SK-N-SH treated with all-trans-retinoic acid at 6 μM for 48 hours (cell line): ENCODE measurements around the gene SLC35B1.

Experiments
- ATAC-seq: fragments of 200-7000 bp; cut with Tn5 transposase; 3 replicates; pipeline ENCODE4 v1.9.1; 2020; ENCODE audit warnings: mild to moderate bottlenecking, moderate library complexity
- ARNTL ChIP-seq: fragments of 450-650 bp; formaldehyde crosslinking; IDR thresholded peaks from 2 replicates; pipeline ENCODE4 v1.5.0; 2020; ENCODE audit warnings: low read depth, mild to moderate bottlenecking, moderate library complexity, borderline replicate concordance
- BACH2 ChIP-seq: fragments of 250-450 bp; sonication (Bioruptor Pico); IDR thresholded peaks from 2 replicates; pipeline ENCODE4 v1.9.0; 2021; ENCODE audit warnings: mild to moderate bottlenecking, borderline replicate concordance
- CREB5 ChIP-seq: fragments of 250-450 bp; sonication (Bioruptor Pico); IDR thresholded peaks from 2 replicates; pipeline ENCODE4 v1.5.1; 2020; ENCODE audit warnings: low read depth, mild to moderate bottlenecking, moderate library complexity
- CSDC2 ChIP-seq: fragments of 250-450 bp; sonication (Bioruptor Pico); IDR thresholded peaks from 2 replicates; pipeline ENCODE4 v1.5.0; 2020; ENCODE audit warnings: mild to moderate bottlenecking, moderate library complexity
- CSRNP3 ChIP-seq: fragments of 250-450 bp; sonication (Bioruptor Pico); IDR thresholded peaks from 2 replicates; pipeline ENCODE4 v1.5.1; 2021; ENCODE audit warnings: mild to moderate bottlenecking, moderate library complexity
- ESRRG ChIP-seq: fragments of 250-450 bp; sonication (Bioruptor Pico); IDR thresholded peaks from 2 replicates; pipeline ENCODE4 v1.6.1; 2021; ENCODE audit warnings: mild to moderate bottlenecking
- GLIS3 ChIP-seq: fragments of 250-450 bp; sonication (Bioruptor Pico); IDR thresholded peaks from 2 replicates; pipeline ENCODE4 v1.5.0; 2020; ENCODE audit warnings: mild to moderate bottlenecking, moderate library complexity
- ISL1 ChIP-seq: fragments of 250-450 bp; sonication (Bioruptor Pico); IDR thresholded peaks from 2 replicates; pipeline ENCODE4 v2.1.2; 2022; ENCODE audit warnings: mild to moderate bottlenecking, moderate library complexity
- PATZ1 ChIP-seq: fragments of 250-450 bp; sonication (Bioruptor Pico); IDR thresholded peaks from 2 replicates; pipeline ENCODE4 v1.8.0; 2020; ENCODE audit warnings: mild to moderate bottlenecking, moderate library complexity, borderline replicate concordance
- POU6F1 ChIP-seq: fragments of 250-450 bp; sonication (Bioruptor Pico); IDR thresholded peaks from 2 replicates; pipeline ENCODE4 v1.8.0; 2021; ENCODE audit warnings: low read depth, mild to moderate bottlenecking, moderate library complexity, borderline replicate concordance
- PPARA ChIP-seq: fragments of 250-450 bp; sonication (Bioruptor Pico); IDR thresholded peaks from 2 replicates; pipeline ENCODE4 v1.5.0; 2020; ENCODE audit warnings: mild to moderate bottlenecking, borderline replicate concordance
- RARB ChIP-seq: fragments of 250-450 bp; sonication (Bioruptor Pico); IDR thresholded peaks from 2 replicates; pipeline ENCODE4 v1.8.0; 2021; ENCODE audit warnings: mild to moderate bottlenecking, moderate library complexity
- SNAI2 ChIP-seq: fragments of 250-450 bp; sonication (Bioruptor Pico); IDR thresholded peaks from 2 replicates; pipeline ENCODE4 v1.5.0; 2020; ENCODE audit warnings: mild to moderate bottlenecking, moderate library complexity
- TCF4 ChIP-seq: fragments of 250-450 bp; sonication (Bioruptor Pico); IDR thresholded peaks from 2 replicates; pipeline ENCODE4 v1.8.0; 2021; ENCODE audit warnings: mild to moderate bottlenecking, moderate library complexity, borderline replicate concordance
- TSHZ2 ChIP-seq: fragments of 250-450 bp; sonication (Bioruptor Pico); IDR thresholded peaks from 2 replicates; pipeline ENCODE4 v1.5.0; 2020; ENCODE audit warnings: mild to moderate bottlenecking, moderate library complexity
- ZC3H10 ChIP-seq: fragments of 250-450 bp; sonication (Bioruptor Pico); IDR thresholded peaks from 2 replicates; pipeline ENCODE4 v1.5.1; 2021; ENCODE audit warnings: mild to moderate bottlenecking, moderate library complexity
- ZFP3 ChIP-seq: fragments of 250-450 bp; sonication (Bioruptor Pico); IDR thresholded peaks from 2 replicates; pipeline ENCODE4 v1.5.0; 2020; ENCODE audit warnings: mild to moderate bottlenecking, moderate library complexity
- ZFP30 ChIP-seq: fragments of 450-650 bp; formaldehyde crosslinking; IDR thresholded peaks from 2 replicates; pipeline ENCODE4 v1.5.0; 2022; ENCODE audit warnings: mild to moderate bottlenecking, moderate library complexity
- ZNF565 ChIP-seq: fragments of 450-650 bp; formaldehyde crosslinking; conservative IDR thresholded peaks from 2 replicates; pipeline ENCODE4 v1.5.0; 2020; ENCODE audit warnings: low read depth, mild to moderate bottlenecking, moderate library complexity
- ZNF70 ChIP-seq: fragments of 450-650 bp; formaldehyde crosslinking; IDR thresholded peaks from 2 replicates; pipeline ENCODE4 v1.5.0; 2020; ENCODE audit warnings: mild to moderate bottlenecking, moderate library complexity

Gene SLC35B1

GRCh38 chr17:49699966-49700575 is 7.7 kb downstream of the SLC35B1 start:
- TF ChIP-seq CSRNP3 (CRISPR knock-in tag) = no peak
- no peak for TF ChIP-seq ZFP30 (CRISPR knock-in tag)
- TF ChIP-seq CREB5 (CRISPR knock-in tag) = no peak
- no peak for TF ChIP-seq ZC3H10 (CRISPR knock-in tag)
- TF ChIP-seq ZNF565 = no peak
- TF ChIP-seq ZFP3 (CRISPR knock-in tag) = no peak
- TF ChIP-seq CSDC2 = no peak
- TF ChIP-seq TSHZ2 (CRISPR knock-in tag) = no peak
- TF ChIP-seq GLIS3 = no peak
- no peak for TF ChIP-seq ZNF70
- no peak for TF ChIP-seq ARNTL (CRISPR knock-in tag)
- TF ChIP-seq ISL1 (CRISPR knock-in tag) = no peak
- no peak for TF ChIP-seq RARB (CRISPR knock-in tag)
- no peak for TF ChIP-seq POU6F1 (CRISPR knock-in tag)
- no peak for TF ChIP-seq PATZ1
- no peak for TF ChIP-seq TCF4
- TF ChIP-seq, all 23 proteins: peak for 0
- ATAC-seq = no peak

- ATAC-seq = no peak
- TF ChIP-seq ISL1 (CRISPR knock-in tag) (no peak), CREB5 (CRISPR knock-in tag) (no peak), ARNTL (CRISPR knock-in tag) (no peak), RARB (CRISPR knock-in tag) (no peak), BACH2 (CRISPR knock-in tag) (no peak), SNAI2 (CRISPR knock-in tag) (no peak), ZNF565 (no peak), CSRNP3 (CRISPR knock-in tag) (no peak), ZFP30 (CRISPR knock-in tag) (no peak), PPARA (CRISPR knock-in tag) (no peak), ESRRG (no peak)
Observed at GRCh38 chr17:49698005-49698404, 9.8 kb downstream of the SLC35B1 start.
